ENCODE data around the gene CIPC.

CIPC gene

GRCh38 chr14:77086951-77087350, 11.1 kb upstream of the CIPC start:
- no peak overlapping the region for H2AFZ ChIP-seq (ENCODE audit: low read length)
- H3K4me3 ChIP-seq (ENCODE audit: low read length, poor library complexity, severe bottlenecking), result no peak overlapping the region
- no peaks in the 10 kb centered on the region for H3K4me1 ChIP-seq (ENCODE audit: insufficient read depth, low read length, poor library complexity, severe bottlenecking)
- no peaks in the 10 kb centered on the region for H3F3A ChIP-seq (ENCODE audit: low read depth)
- H3K79me2 ChIP-seq (ENCODE audit: insufficient read depth, low read length), result no peaks in the 10 kb centered on the region
- H3K36me3 ChIP-seq (ENCODE audit: insufficient read depth, low read length), result no peaks in the 10 kb centered on the region
- no peaks in the 10 kb centered on the region for H4K20me1 ChIP-seq (ENCODE audit: insufficient read depth, low read length, poor library complexity, severe bottlenecking)
- no peaks in the 10 kb centered on the region for H3K27me3 ChIP-seq (ENCODE audit: insufficient read depth, low read length, poor library complexity, severe bottlenecking)
- H3K9me2 ChIP-seq (replicated peaks; ENCODE audit: low read depth, low read length), result no peaks in the 10 kb centered on the region
- H3K9me3 ChIP-seq (ENCODE audit: insufficient read depth, low read depth, low read length), result peaks cover 8% of the 10 kb centered on the region; the same call in 1 of the 2 replicates
- TF ChIP-seq, protein P1, sequence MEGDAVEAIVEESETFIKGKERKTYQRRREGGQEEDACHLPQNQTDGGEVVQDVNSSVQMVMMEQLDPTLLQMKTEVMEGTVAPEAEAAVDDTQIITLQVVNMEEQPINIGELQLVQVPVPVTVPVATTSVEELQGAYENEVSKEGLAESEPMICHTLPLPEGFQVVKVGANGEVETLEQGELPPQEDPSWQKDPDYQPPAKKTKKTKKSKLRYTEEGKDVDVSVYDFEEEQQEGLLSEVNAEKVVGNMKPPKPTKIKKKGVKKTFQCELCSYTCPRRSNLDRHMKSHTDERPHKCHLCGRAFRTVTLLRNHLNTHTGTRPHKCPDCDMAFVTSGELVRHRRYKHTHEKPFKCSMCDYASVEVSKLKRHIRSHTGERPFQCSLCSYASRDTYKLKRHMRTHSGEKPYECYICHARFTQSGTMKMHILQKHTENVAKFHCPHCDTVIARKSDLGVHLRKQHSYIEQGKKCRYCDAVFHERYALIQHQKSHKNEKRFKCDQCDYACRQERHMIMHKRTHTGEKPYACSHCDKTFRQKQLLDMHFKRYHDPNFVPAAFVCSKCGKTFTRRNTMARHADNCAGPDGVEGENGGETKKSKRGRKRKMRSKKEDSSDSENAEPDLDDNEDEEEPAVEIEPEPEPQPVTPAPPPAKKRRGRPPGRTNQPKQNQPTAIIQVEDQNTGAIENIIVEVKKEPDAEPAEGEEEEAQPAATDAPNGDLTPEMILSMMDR (conservative IDR thresholded peaks at IDR 0.05; ENCODE audit: low read length), result no peak
- no peak for TF ChIP-seq EZH2phosphoT487 (IDR thresholded peaks at IDR 0.05; ENCODE audit: borderline replicate concordance)
- H3K4me2 ChIP-seq (ENCODE audit: low read depth, low read length, poor library complexity, severe bottlenecking), result no peak overlapping the region
- no peak overlapping the region for H3K9ac ChIP-seq (ENCODE audit: low read depth, low read length, poor library complexity, severe bottlenecking)

DNA sequence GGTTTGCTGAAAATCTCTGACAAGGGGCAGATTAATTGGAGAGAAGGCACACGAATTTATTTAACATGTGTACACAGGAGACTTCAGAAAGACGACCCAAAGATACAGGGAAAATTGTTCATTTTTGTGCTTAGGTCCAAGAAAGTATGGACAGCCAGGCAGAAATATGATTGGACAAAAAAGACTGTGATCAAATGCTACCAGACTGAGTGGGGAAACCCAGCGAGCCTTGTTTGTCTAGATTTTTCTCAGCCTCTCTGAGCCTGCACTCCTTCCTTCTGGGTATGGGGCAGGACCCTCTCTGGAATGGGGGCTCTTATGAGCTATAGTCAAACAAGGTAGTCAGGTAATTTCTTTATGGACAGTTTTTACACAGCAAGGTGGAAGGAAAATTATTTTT, 10.4 kb upstream of the CIPC start:
- TF ChIP-seq EZH2phosphoT487 (IDR thresholded peaks at IDR 0.05; ENCODE audit: borderline replicate concordance), result no peak
- TF ChIP-seq, protein P1 (conservative IDR thresholded peaks at IDR 0.05; ENCODE audit: low read length), result no peak
- Histone ChIP-seq H3K27me3 (ENCODE audit: insufficient read depth, low read length, poor library complexity, severe bottlenecking) (no peaks in the 10 kb centered on the region), H3K4me2 (ENCODE audit: low read depth, low read length, poor library complexity, severe bottlenecking) (no peak overlapping the region), H3K4me1 (ENCODE audit: insufficient read depth, low read length, poor library complexity, severe bottlenecking) (no peaks in the 10 kb centered on the region), H3K9me2 (replicated peaks; ENCODE audit: low read depth, low read length) (no peaks in the 10 kb centered on the region), H2AFZ (ENCODE audit: low read length) (no peak overlapping the region), H3K36me3 (ENCODE audit: insufficient read depth, low read length) (no peaks in the 10 kb centered on the region), H3K79me2 (ENCODE audit: insufficient read depth, low read length) (no peaks in the 10 kb centered on the region), H4K20me1 (ENCODE audit: insufficient read depth, low read length, poor library complexity, severe bottlenecking) (no peaks in the 10 kb centered on the region), H3K9me3 (ENCODE audit: insufficient read depth, low read depth, low read length) (peaks cover 8% of the 10 kb centered on the region; the same call in 1 of the 2 replicates), H3K9ac (ENCODE audit: low read depth, low read length, poor library complexity, severe bottlenecking) (no peak overlapping the region), H3K4me3 (ENCODE audit: low read length, poor library complexity, severe bottlenecking) (no peak overlapping the region), H3F3A (ENCODE audit: low read depth) (no peaks in the 10 kb centered on the region)

- H3F3A ChIP-seq (ENCODE audit: low read depth), result no peaks in the 10 kb centered on the region
- H3K36me3 ChIP-seq (ENCODE audit: insufficient read depth, low read length), result no peaks in the 10 kb centered on the region
- no peaks in the 10 kb centered on the region for H3K79me2 ChIP-seq (ENCODE audit: insufficient read depth, low read length)
- no peaks in the 10 kb centered on the region for H3K4me1 ChIP-seq (ENCODE audit: insufficient read depth, low read length, poor library complexity, severe bottlenecking)
- H3K4me2 ChIP-seq (ENCODE audit: low read depth, low read length, poor library complexity, severe bottlenecking), result no peak overlapping the region
- H4K20me1 ChIP-seq (ENCODE audit: insufficient read depth, low read length, poor library complexity, severe bottlenecking), result no peaks in the 10 kb centered on the region
- peaks cover 8% of the 10 kb centered on the region; the same call in 1 of the 2 replicates for H3K9me3 ChIP-seq (ENCODE audit: insufficient read depth, low read depth, low read length)
- no peak overlapping the region for H2AFZ ChIP-seq (ENCODE audit: low read length)
- H3K9ac ChIP-seq (ENCODE audit: low read depth, low read length, poor library complexity, severe bottlenecking), result no peak overlapping the region
- no peak overlapping the region for H3K4me3 ChIP-seq (ENCODE audit: low read length, poor library complexity, severe bottlenecking)
- H3K27me3 ChIP-seq (ENCODE audit: insufficient read depth, low read length, poor library complexity, severe bottlenecking), result no peaks in the 10 kb centered on the region
- TF ChIP-seq, protein P1 (conservative IDR thresholded peaks at IDR 0.05; ENCODE audit: low read length), result no peak
- no peak for TF ChIP-seq EZH2phosphoT487 (IDR thresholded peaks at IDR 0.05; ENCODE audit: borderline replicate concordance)
- H3K9me2 ChIP-seq (replicated peaks; ENCODE audit: low read depth, low read length), result no peaks in the 10 kb centered on the region
These were observed 9.8 kb upstream of the CIPC start for GRCh38 chr14:77088219-77088618.

Measured in Loucy (cell line).